Mesendoderm (in vitro differentiated cells): ENCODE measurements around the gene ADAMTSL2.

Experiments
- DNase-seq: peaks from one replicate; pipeline ENCODE4 v3.0.0; 2013
- H2AK5ac ChIP-seq: 2 replicates; pipeline ENCODE4 v1.6.1; 2013; ENCODE audit warnings: low read length, inconsistent platforms
- H2BK120ac ChIP-seq: 2 replicates; pipeline ENCODE4 v1.6.1; 2013; ENCODE audit warnings: low read depth, mild to moderate bottlenecking, low read length, moderate library complexity, mixed read lengths
- H2BK15ac ChIP-seq: replicated peaks from 2 replicates; pipeline ENCODE4 v1.6.1; 2013; ENCODE audit warnings: low read depth, mild to moderate bottlenecking, moderate library complexity
- H2BK5ac ChIP-seq: 2 replicates; pipeline ENCODE4 v1.6.1; 2013; ENCODE audit warnings: low read length, inconsistent platforms
- H3K18ac ChIP-seq: 2 replicates; pipeline ENCODE4 v1.6.1; 2013; ENCODE audit warnings: mild to moderate bottlenecking, low read length, mixed read lengths
- H3K23ac ChIP-seq: one replicate; pipeline ENCODE4 v1.6.1; 2013; ENCODE audit warnings: low read length
- H3K27ac ChIP-seq: 2 replicates; pipeline ENCODE4 v1.5.1; 2013; ENCODE audit warnings: low read depth, mild to moderate bottlenecking, inconsistent platforms, low read length, moderate library complexity
- H3K27me3 ChIP-seq: 2 replicates; pipeline ENCODE4 v1.6.1; 2013; ENCODE audit warnings: low read length, control low read depth, mild to moderate bottlenecking, inconsistent platforms; ENCODE audit not compliant: insufficient read depth, poor library complexity
- H3K36me3 ChIP-seq: 2 replicates; pipeline ENCODE4 v1.6.1; 2013; ENCODE audit warnings: low read length, inconsistent platforms; ENCODE audit not compliant: control insufficient read depth, insufficient read depth
- H3K4ac ChIP-seq: one replicate; pipeline ENCODE4 v1.6.1; 2013; ENCODE audit warnings: low read depth, mild to moderate bottlenecking, low read length, moderate library complexity
- H3K4me1 ChIP-seq: 2 replicates; pipeline ENCODE4 v1.6.1; 2013; ENCODE audit warnings: low read depth, low read length, inconsistent platforms; ENCODE audit not compliant: control insufficient read depth
- H3K4me2 ChIP-seq: 2 replicates; pipeline ENCODE4 v1.6.1; 2013; ENCODE audit warnings: low read length
- H3K4me3 ChIP-seq: 2 replicates; pipeline ENCODE4 v1.5.1; 2013; ENCODE audit warnings: mild to moderate bottlenecking, low read length
- H3K56ac ChIP-seq: one replicate; pipeline ENCODE4 v1.6.1; 2013; ENCODE audit warnings: low read length
- H3K79me1 ChIP-seq: 2 replicates; pipeline ENCODE4 v1.6.1; 2013; ENCODE audit warnings: low read length, inconsistent platforms
- H3K79me2 ChIP-seq: 2 replicates; pipeline ENCODE4 v1.6.1; 2013; ENCODE audit warnings: mild to moderate bottlenecking, low read length; ENCODE audit not compliant: control insufficient read depth, insufficient read depth
- H3K9ac ChIP-seq: 2 replicates; pipeline ENCODE4 v1.6.1; 2013; ENCODE audit warnings: low read length, inconsistent platforms
- H4K5ac ChIP-seq: one replicate; pipeline ENCODE4 v1.6.1; 2013; ENCODE audit warnings: low read length
- H4K8ac ChIP-seq: one replicate; pipeline ENCODE4 v1.6.1; 2013; ENCODE audit warnings: low read depth, mild to moderate bottlenecking, control low read depth, low read length, moderate library complexity
- WGBS: extraction: QIAGEN DNeasy Blood & Tissue Kit; methylation state at CpG from one replicate; pipeline ENCODE4 v1.1.7; 2013; ENCODE audit warnings: low lambda C conversion rate, missing lambda C conversion rate; ENCODE audit not compliant: insufficient coverage; ENCODE audit errors: extremely low coverage; 5-methylcytosine and 5-hydroxymethylcytosine counted together

The ADAMTSL2 gene

DNA sequence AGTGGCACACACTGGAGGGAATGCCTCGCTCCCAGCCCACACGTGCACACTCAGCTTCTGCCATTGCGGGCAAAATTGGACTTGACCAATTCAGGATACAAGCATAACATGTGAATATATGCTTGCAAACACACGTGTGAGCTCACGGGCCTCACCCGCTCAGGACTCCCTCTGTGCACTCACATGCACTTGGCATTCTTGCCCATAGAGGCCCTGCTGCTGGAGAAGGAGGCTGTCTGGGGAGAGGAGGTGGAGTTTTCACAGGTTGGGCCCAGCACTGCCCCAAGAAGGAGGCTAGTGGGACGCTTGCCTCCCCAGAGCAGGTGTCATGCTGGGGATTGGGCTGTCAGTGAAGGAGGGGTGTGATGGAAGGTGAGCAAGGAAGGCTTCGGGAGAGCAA, 11.4 kb upstream of the ADAMTSL2 start:
- Histone ChIP-seq H3K23ac (no peak overlapping the region), H2BK5ac (no peak overlapping the region), H3K27me3 (no peaks in the 10 kb centered on the region), H3K27ac (no peak overlapping the region), H3K18ac (no peak overlapping the region), H3K4me2 (no peak overlapping the region), H3K4me3 (no peak overlapping the region), H2AK5ac (no peak overlapping the region), H2BK15ac (no peak overlapping the region), H4K8ac (no peak overlapping the region), H2BK120ac (no peak overlapping the region), H3K9ac (no peak overlapping the region), H3K4me1 (peaks cover 19% of the 10 kb centered on the region), H3K36me3 (no peaks in the 10 kb centered on the region), H3K56ac (no peak overlapping the region), H3K79me1 (no peaks in the 10 kb centered on the region), H3K79me2 (no peaks in the 10 kb centered on the region), H4K5ac (no peak overlapping the region), H3K4ac (no peak overlapping the region)
- no peak for DNase-seq
- WGBS, result no CpG with 5 or more reads among the region's 8 CpGs

DNA sequence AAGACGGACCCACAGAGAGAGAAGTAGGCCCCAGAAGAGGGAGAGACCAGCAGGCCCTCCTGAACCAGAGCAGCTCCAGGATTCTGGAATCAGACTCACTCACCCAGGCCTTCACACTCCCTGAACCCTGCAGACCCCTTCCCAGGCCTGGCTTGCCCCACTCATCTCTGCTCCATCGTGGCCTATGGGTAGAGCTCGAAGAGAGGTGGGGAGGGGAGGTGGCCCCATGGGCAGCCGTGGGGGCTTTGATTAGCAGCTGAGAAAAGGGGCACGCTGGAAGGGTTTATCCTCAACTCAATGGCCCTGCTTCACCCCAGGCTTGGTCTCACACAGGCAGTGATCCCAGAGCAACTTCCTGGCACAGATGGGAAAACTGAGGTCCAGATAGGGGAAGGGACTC, 10.4 kb upstream of the ADAMTSL2 start:
- no peak overlapping the region for H3K18ac ChIP-seq
- no peak overlapping the region for H3K4ac ChIP-seq
- no peak overlapping the region for H4K5ac ChIP-seq
- no peaks in the 10 kb centered on the region for H3K79me1 ChIP-seq
- no peak overlapping the region for H3K4me2 ChIP-seq
- H2AK5ac ChIP-seq, result no peak overlapping the region
- H3K4me3 ChIP-seq, result no peak overlapping the region
- WGBS, result no CpG with 5 or more reads among the region's 5 CpGs
- peaks cover 19% of the 10 kb centered on the region for H3K4me1 ChIP-seq
- DNase-seq, result no peak
- no peak overlapping the region for H3K9ac ChIP-seq
- no peak overlapping the region for H2BK120ac ChIP-seq
- no peaks in the 10 kb centered on the region for H3K36me3 ChIP-seq
- no peak overlapping the region for H4K8ac ChIP-seq
- no peaks in the 10 kb centered on the region for H3K79me2 ChIP-seq
- H2BK15ac ChIP-seq, result no peak overlapping the region
- H3K23ac ChIP-seq, result no peak overlapping the region
- no peak overlapping the region for H2BK5ac ChIP-seq
- no peak overlapping the region for H3K56ac ChIP-seq
- H3K27ac ChIP-seq, result no peak overlapping the region
- H3K27me3 ChIP-seq, result no peaks in the 10 kb centered on the region

DNA sequence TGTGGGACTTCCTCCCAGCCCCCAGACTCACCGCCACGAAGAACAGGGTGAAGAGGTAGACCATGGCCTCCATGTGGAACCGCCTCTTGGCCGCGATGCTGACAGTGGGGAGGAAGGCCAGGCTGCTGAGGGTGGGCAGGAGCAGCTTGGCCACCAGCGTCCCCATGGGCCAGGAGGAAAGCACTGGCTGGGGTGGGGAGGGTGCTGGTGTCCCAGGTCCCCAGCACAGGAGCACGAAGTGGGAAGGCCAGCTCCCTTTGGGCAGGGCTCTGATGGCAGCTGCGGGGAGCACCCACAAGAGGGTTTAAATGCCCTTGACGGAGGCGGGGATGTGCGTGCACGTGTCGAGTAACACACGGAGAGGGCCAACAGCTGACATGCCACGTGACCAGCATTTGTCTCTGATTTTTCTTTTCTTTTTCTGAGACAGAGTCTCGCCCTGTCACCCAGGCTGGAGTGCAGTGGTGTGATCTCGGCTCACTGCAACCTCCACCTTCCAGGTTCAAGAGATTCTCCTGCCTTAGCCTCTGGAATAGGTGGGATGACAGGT, 9.8 kb upstream of the ADAMTSL2 start, which contains the start of gene MYMK:
TSS of gene MYMK (minus strand) at position 281 of the 550 bp plus-strand sequence. CDS start at position 166, 115 bp downstream.
- peaks cover 19% of the 10 kb centered on the region for H3K4me1 ChIP-seq
- H3K4me2 ChIP-seq, result no peak within 1 kb of the TSS
- H3K79me1 ChIP-seq, result no peaks in the 10 kb centered on the region
- H2BK5ac ChIP-seq, result peak within 1 kb of the TSS; percentile 40
- H3K18ac ChIP-seq, result no peak within 1 kb of the TSS
- no CpG with 5 or more reads among the region's 17 CpGs for WGBS
- H4K5ac ChIP-seq, result no peak within 1 kb of the TSS
- DNase-seq, result no peak
- no peak within 1 kb of the TSS for H3K4ac ChIP-seq
- H2BK15ac ChIP-seq, result no peak within 1 kb of the TSS
- H3K23ac ChIP-seq, result no peak within 1 kb of the TSS
- H3K27me3 ChIP-seq, result no peaks in the 10 kb centered on the region
- no peak within 1 kb of the TSS for H3K4me3 ChIP-seq
- H3K27ac ChIP-seq, result no peak within 1 kb of the TSS
- peak within 1 kb of the TSS; percentile 32 for H2AK5ac ChIP-seq
- H3K79me2 ChIP-seq, result no peaks in the 10 kb centered on the region
- H3K9ac ChIP-seq, result no peak within 1 kb of the TSS
- no peak within 1 kb of the TSS for H2BK120ac ChIP-seq
- H4K8ac ChIP-seq, result no peak within 1 kb of the TSS
- H3K56ac ChIP-seq, result peak within 1 kb of the TSS; percentile 83
- no peaks in the 10 kb centered on the region for H3K36me3 ChIP-seq

DNA sequence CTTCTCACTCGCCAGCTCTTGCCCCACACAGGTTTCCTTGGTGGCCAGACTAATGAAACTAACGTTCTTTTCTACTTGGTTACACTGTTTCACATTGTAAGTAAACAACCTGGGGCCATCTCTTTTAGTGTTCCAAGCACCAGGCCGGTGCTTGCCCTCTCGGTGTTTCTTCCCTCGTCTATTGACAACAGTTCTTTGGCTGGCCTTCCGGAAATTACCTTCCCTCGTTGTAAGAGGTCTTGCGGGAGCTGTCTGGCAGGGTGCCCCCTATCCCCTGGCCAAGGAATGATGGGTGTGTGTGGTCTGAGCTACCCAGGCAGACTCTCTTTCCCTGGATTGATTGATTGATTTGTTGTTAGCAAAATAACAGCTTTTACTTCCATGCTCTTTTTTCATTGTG, 8.8 kb upstream of the ADAMTSL2 start:
- Histone ChIP-seq H2BK15ac (no peak overlapping the region), H3K4ac (no peak overlapping the region), H3K4me1 (peaks cover 19% of the 10 kb centered on the region), H2AK5ac (no peak overlapping the region), H2BK5ac (peak overlapping the region; percentile 40), H3K27me3 (no peaks in the 10 kb centered on the region), H3K79me1 (no peaks in the 10 kb centered on the region), H3K27ac (no peak overlapping the region), H3K56ac (peak overlapping the region; percentile 83), H4K5ac (no peak overlapping the region), H3K4me3 (no peak overlapping the region), H4K8ac (no peak overlapping the region), H2BK120ac (no peak overlapping the region), H3K9ac (no peak overlapping the region), H3K18ac (no peak overlapping the region), H3K23ac (no peak overlapping the region), H3K4me2 (no peak overlapping the region), H3K36me3 (no peaks in the 10 kb centered on the region), H3K79me2 (no peaks in the 10 kb centered on the region)
- WGBS, result no CpG with 5 or more reads among the region's 8 CpGs
- peak; percentile 32 for DNase-seq

DNA sequence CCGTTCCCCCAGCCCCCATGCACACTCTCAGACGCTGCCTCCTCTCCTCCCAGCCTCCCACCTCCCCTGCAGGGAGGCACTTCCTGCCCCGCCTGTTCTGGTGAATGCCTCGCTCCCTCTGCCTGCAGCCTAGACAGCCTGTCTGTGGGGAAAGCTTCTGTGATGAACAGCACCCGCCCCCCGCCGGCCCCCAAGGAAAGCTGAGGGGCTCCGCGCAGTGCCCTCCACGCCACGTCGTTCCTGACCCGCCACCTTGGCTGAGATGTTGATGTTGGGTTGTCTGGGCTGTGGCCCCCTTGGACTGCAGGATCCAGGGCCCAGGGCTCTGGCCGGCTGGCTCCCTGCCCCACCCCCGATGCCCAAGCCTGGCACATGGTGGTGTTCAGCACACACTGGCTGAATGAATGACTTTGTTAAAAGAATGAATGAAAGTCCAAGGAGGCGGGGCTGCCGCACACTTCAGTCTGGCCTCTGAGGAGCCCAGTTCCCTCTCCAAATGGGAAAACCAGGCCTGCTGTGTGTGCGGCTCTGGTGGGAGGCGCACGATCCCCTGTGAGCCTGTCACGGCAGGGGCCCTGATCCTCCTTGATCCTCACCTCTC, 7.7 kb upstream of the ADAMTSL2 start:
- peaks cover 19% of the 10 kb centered on the region for H3K4me1 ChIP-seq
- no peak overlapping the region for H4K8ac ChIP-seq
- peak overlapping the region; percentile 83 for H3K56ac ChIP-seq
- H3K79me1 ChIP-seq, result no peaks in the 10 kb centered on the region
- no peak overlapping the region for H2AK5ac ChIP-seq
- peak overlapping the region; percentile 88 for H3K4ac ChIP-seq
- no peak overlapping the region for H3K4me3 ChIP-seq
- peak overlapping the region; percentile 22 for H2BK120ac ChIP-seq
- DNase-seq, result peak; percentile 84
- H3K23ac ChIP-seq, result no peak overlapping the region
- H3K36me3 ChIP-seq, result no peaks in the 10 kb centered on the region
- peak overlapping the region; percentile 6 for H3K27ac ChIP-seq
- H2BK15ac ChIP-seq, result no peak overlapping the region
- peak overlapping the region; percentile 90 for H2BK5ac ChIP-seq
- H3K18ac ChIP-seq, result peak overlapping the region; percentile 69
- WGBS, result no CpG with 5 or more reads among the region's 21 CpGs
- no peak overlapping the region for H3K4me2 ChIP-seq
- H3K27me3 ChIP-seq, result no peaks in the 10 kb centered on the region
- H3K9ac ChIP-seq, result peak overlapping the region; percentile 55
- peak overlapping the region; percentile 81 for H4K5ac ChIP-seq
- no peaks in the 10 kb centered on the region for H3K79me2 ChIP-seq
